Left forelimb (tissue), 1 donor: ENCODE measurements around the gene MYO18A.
"Not testable (repeated sequence)": the region's sequence is repeated elsewhere in the genome, so short reads cannot be mapped to it uniquely, and the experiment has no call there.

Experiments used
- DNase-seq: peaks from one replicate; pipeline ENCODE4 v3.0.0-alpha.2; 2018; ENCODE audit warnings: low spot score

Gene MYO18A, protein sequence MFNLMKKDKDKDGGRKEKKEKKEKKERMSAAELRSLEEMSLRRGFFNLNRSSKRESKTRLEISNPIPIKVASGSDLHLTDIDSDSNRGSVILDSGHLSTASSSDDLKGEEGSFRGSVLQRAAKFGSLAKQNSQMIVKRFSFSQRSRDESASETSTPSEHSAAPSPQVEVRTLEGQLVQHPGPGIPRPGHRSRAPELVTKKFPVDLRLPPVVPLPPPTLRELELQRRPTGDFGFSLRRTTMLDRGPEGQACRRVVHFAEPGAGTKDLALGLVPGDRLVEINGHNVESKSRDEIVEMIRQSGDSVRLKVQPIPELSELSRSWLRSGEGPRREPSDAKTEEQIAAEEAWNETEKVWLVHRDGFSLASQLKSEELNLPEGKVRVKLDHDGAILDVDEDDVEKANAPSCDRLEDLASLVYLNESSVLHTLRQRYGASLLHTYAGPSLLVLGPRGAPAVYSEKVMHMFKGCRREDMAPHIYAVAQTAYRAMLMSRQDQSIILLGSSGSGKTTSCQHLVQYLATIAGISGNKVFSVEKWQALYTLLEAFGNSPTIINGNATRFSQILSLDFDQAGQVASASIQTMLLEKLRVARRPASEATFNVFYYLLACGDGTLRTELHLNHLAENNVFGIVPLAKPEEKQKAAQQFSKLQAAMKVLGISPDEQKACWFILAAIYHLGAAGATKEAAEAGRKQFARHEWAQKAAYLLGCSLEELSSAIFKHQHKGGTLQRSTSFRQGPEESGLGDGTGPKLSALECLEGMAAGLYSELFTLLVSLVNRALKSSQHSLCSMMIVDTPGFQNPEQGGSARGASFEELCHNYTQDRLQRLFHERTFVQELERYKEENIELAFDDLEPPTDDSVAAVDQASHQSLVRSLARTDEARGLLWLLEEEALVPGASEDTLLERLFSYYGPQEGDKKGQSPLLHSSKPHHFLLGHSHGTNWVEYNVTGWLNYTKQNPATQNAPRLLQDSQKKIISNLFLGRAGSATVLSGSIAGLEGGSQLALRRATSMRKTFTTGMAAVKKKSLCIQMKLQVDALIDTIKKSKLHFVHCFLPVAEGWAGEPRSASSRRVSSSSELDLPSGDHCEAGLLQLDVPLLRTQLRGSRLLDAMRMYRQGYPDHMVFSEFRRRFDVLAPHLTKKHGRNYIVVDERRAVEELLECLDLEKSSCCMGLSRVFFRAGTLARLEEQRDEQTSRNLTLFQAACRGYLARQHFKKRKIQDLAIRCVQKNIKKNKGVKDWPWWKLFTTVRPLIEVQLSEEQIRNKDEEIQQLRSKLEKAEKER (N-terminal part only)

DNA sequence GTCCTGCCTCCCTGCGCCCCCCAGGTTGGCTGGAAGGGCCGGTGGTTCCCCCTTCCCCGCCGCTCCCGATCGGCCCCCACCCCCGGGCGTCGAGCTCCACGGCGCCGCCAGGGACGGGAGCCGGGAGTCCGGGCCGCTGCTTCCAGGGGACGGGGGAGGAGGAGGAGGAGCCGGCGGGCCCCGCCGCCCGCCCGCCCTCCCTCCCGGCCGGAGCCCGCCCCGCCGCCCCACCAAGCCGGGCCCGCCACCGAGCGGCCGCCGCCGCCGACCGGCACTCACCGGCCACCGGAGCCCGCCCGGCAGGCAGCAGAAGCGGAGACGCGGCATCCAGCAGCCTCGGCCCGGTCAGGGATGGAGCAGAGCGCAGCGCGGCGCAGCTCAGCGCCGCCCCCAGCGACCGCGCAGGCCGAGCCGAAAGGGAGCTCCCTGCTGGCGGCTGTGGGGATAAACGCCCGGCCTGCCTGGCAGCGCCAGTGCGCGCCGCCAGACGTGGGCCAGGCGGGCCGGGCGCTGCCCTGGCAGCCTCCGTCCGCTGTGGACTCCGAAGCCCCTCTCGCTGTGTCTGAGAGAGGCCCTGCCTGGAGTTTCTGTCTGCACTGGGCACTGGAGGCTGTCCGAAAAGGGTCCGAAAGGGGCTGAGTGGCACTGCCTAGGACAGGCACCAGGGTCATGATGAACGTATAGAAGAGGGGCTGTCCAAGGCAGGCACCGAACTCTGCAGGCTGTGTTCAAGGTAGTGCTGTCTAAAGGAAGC lies at the start of gene MYO18A:
Gene MYO18A (minus strand): TSS at position 365 of the 754 bp plus-strand sequence. CDS start 13,458 bp downstream, outside the sequence.
- DNase-seq: peak; percentile 89

- DNase-seq: no peak
Measured at GRCh38 chr17:29225396-29225795, 45.2 kb upstream of the MYO18A start.

GRCh38 chr17:29221338-29221737 lies 41.1 kb upstream of the MYO18A start:
- not testable (repeated sequence) for DNase-seq

DNA sequence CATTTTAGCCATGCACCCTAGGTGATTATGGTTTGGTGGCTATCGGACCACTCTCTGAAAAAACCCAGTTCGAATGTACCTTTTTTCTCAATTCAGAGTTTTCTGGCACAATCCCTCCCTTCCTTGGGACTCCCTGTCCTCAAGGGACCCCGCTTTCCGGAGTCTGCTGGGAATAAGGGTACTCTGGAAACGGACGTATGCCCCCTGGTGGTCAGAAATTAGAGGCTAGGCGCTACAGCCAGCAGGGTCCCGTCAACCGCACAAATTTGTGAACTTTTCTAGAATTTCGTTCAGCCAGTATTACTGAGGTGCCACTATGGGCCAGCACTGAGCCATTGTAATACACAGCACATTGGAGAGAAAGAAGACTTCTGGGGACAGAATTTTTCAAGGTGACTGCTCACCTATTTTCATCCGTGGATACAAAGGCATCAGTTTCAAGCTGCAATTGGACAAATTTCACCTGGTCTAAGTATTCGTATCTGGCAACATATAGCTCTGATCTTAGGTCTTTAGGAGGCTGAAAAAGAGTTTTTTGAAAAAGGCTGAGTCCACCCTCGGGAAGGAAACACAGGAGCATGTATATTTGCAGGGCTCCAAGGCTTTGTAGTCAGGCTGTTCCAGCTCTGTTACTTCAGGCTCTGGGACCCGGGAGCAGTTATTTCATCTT lies 39.3 kb upstream of the MYO18A start:
- DNase-seq: peak; percentile 81

GRCh38 chr17:29216856-29217255 lies 36.7 kb upstream of the MYO18A start:
- no peak for DNase-seq

GRCh38 chr17:29216181-29216580 lies 36.0 kb upstream of the MYO18A start:
- DNase-seq: no peak

DNA sequence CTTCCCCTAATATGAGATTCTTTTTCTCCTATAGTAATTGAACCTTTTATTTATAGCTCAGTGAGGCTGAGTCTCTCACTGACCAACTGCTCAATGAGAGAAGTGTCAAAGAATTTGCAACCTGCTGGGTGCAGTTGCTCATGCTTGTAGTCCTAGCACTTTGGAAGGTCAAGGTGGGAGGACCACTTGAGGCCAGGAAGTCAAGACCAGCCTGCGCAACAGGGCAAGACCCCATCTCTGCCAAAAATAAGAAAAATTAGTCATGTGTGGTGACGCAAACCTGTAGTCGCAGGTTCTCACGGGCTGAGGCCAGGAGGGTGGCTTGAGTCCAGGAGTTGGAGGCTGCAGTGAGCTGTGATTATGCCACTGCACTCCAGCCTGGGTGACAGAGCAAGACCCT lies 35.5 kb upstream of the MYO18A start:
- no peak for DNase-seq

DNA sequence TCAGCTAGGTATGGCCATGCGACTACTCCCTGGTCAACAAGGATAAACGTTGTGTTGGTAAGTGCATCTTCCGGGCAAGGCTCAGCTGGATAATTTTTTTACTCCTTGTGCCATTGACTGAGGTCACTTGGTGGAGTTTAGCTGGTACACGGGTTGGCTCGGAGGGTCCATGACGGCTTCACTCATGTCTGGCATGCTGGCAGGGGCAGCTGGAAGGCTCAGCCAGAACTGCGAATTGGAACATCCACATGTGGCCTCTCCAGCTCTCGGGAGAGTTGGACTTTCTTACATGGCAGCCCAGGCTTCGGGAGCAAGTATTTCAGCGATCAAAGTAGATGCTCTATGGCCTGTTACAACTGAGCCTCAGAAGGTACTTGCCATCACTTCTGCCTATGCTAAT lies 35.0 kb upstream of the MYO18A start:
- DNase-seq: no peak

GRCh38 chr17:29214215-29215146 lies 34.3 kb upstream of the MYO18A start:
- DNase-seq: no peak

DNA sequence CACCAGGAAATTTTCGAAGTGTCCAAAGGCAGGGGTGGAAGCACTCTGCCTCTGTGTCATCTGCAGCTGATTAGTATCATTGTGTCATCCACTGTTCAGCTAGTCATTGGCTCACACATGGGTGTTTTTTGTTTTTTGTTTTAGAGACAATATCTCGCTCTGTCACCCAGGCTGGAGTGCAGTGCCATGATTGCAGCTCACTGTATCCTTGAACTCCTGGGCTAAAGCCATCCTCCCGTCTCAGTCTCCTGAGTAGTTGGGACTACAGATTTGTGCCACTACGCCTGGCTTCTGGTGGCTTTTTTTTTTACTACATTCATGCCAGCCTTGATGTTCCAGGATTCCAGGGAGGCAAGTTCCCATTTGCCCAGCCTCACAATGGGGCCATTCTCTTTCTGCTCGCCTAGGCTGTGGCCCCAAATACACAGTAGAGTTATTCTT lies 32.5 kb upstream of the MYO18A start:
- no peak for DNase-seq

DNA sequence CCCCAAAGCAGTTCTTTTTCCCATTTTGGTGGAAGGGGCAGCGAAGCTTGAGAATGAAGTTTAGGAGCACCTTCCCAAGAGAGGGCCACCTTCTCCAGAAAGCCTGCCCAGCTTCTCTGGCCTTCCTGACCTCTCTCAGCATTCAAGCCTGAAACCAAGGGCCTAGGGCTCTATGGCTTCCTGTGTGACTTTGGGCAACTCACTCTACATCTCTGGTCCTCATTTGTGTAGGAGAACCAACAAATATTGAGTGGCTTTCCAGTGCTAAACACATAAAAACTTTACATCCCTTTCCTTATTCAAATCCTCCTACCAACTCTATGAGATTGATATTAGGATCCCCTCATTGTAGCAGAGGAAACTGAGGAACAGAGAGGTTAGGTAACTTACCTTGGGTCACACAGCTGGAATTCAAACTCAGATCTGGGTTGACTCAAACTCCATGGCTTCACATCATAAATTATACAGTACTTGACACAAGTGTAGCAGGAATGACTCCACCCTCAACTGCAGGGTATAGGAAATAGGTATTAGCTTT lies 32.0 kb upstream of the MYO18A start:
- no peak for DNase-seq

- DNase-seq: no peak
Measured at GRCh38 chr17:29210879-29211278, 30.7 kb upstream of the MYO18A start.

DNA sequence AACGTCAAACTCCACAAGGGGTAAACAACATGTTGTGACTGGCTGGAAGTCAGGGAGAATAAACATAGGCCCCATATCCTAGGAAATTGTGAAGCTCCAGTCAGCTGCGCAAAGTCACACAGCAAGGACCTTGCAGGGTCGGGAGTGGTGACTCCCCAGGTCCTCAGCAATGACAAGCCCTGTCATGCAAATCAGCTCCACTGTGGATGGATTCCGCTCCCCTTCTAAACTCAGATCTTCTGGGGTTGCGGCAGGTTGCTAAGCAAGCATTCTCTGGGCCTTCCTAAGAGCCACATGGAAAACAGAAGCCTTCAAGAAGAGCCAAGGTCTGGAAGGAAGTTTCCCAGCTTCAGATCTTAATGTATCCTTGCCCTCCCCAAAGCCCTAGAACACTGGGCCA lies 28.9 kb upstream of the MYO18A start:
- DNase-seq: no peak

- DNase-seq: no peak
Measured at GRCh38 chr17:29207975-29208374, 27.8 kb upstream of the MYO18A start.

GRCh38 chr17:29205047-29205446 lies 24.8 kb upstream of the MYO18A start:
- DNase-seq: no peak

DNA sequence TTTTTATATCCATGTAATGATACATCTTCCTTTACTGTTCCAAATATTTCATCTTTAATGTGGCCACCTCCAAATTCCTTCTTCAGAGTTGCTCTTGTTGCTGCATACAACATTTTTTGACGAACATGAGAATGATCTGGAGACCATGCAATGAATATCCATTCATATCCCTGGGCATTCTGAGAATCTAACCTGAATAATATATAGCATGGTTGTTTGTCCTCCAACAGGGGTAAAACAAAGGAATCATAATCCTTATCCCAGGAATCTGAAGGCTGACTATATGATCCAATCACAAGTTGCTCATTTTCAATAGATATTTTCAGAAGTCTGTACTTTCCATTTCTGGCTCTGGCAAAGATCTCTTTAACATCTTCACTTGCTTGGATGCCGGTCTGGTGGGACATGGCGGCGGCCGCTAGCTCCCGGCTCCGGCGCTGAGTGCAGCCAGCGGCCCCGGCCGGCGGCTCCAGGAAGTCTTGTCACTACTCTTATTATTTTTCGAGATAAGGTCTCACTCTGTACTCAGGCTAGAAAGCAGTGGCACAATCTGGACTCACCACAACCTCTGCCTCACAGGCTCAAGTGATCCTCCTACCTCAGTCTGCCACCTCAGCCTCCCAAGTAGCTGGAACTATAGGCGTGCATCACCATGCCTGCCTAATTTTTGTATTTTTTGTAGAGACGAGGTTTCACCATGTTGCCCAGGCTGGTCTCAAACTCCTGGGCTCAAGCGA lies 24.0 kb upstream of the MYO18A start:
- DNase-seq: not testable (repeated sequence)

GRCh38 chr17:29197516-29198272 lies 17.5 kb upstream of the MYO18A start:
- DNase-seq: no peak
